Endometrial microvascular endothelial cells (primary cell): ENCODE measurements around the gene RSAD2. TPM values are rescaled to one million over a fixed set of nuclear protein-coding genes. Genes with fewer than 3 reads are reported as not detected.
"Not testable (repeated sequence)": the region's sequence is repeated elsewhere in the genome, so short reads cannot be mapped to it uniquely, and the experiment has no call there.

ENCODE experiments used
- in situ Hi-C: cut with HindIII; loops from 2 replicates; pipeline ENCODE4 v1.10.0; 2017; ENCODE audit warnings: low sequenced_read_pairs, low pct_unique_long_range_greater_than_20kb; ENCODE audit errors: inconsistent ontology term
- total RNA-seq: library from RNA; depleted of rRNA; stranded (reverse); fragments of >200 nt; gene quantifications from one replicate; pipeline ENCODE4 v1.2.3, GENCODE V29; 2015; ENCODE audit errors: inconsistent ontology term

RSAD2 gene
- total RNA-seq, 1 donor from 2014 or later: 5.1 TPM

- in situ Hi-C loops: not testable (repeated sequence)
Observed at GRCh38 chr2:6858466-6859027, 19.0 kb upstream of the RSAD2 start.

GRCh38 chr2:6860296-6860695 lies 17.3 kb upstream of the RSAD2 start:
- in situ Hi-C loops: no loop called here

GRCh38 chr2:6863792-6864191 lies 13.8 kb upstream of the RSAD2 start:
- in situ Hi-C loops: no loop called here

GRCh38 chr2:6864231-6864754 lies 13.3 kb upstream of the RSAD2 start:
- in situ Hi-C loops: no loop called here

- in situ Hi-C loops: no loop called here
Observed at GRCh38 chr2:6864923-6865345, 12.6 kb upstream of the RSAD2 start.

- in situ Hi-C loops: no loop called here
Observed at GRCh38 chr2:6865346-6866274, 12.0 kb upstream of the RSAD2 start, which contains the start of gene CMPK2. Gene CMPK2, minus strand, starts transcription at chr2:6865907. Its CDS starts 211 bp downstream, at chr2:6865696.

- in situ Hi-C loops: no loop called here
Observed at GRCh38 chr2:6866275-6866671, 11.3 kb upstream of the RSAD2 start.

- in situ Hi-C loops: no loop called here
Observed at GRCh38 chr2:6866982-6867381, 10.6 kb upstream of the RSAD2 start.

- in situ Hi-C loops: no loop called here
Observed at GRCh38 chr2:6872394-6872793, 5.2 kb upstream of the RSAD2 start.

GRCh38 chr2:6874032-6874431 lies 3.5 kb upstream of the RSAD2 start:
- in situ Hi-C loops: no loop called here

- in situ Hi-C loops: no loop called here
Observed at GRCh38 chr2:6876309-6876708, 1.3 kb upstream of the RSAD2 start.

- in situ Hi-C loops: no loop called here
Observed at GRCh38 chr2:6878549-6878948, 972 bp downstream of the RSAD2 start.

- in situ Hi-C loops: no loop called here
Observed at GRCh38 chr2:6879011-6879410, 1.4 kb downstream of the RSAD2 start.

- in situ Hi-C loops: no loop called here
Observed at GRCh38 chr2:6880200-6880733, 2.7 kb downstream of the RSAD2 start.

GRCh38 chr2:6881046-6881445 lies 3.5 kb downstream of the RSAD2 start:
- in situ Hi-C loops: no loop called here

GRCh38 chr2:6881516-6881915 lies 3.9 kb downstream of the RSAD2 start:
- in situ Hi-C loops: no loop called here

- in situ Hi-C loops: no loop called here
Observed at GRCh38 chr2:6883448-6884122, 6.0 kb downstream of the RSAD2 start.

GRCh38 chr2:6885551-6885950 lies 8.0 kb downstream of the RSAD2 start:
- in situ Hi-C loops: no loop called here

GRCh38 chr2:6885968-6886367 lies 8.4 kb downstream of the RSAD2 start:
- in situ Hi-C loops: no loop called here
